Esophagus muscularis mucosa (tissue), 4 donors: ENCODE measurements around the gene DDAH1.

Experiments used
- EP300 ChIP-seq: sonication (generic); formaldehyde crosslinking; IDR thresholded peaks from one replicate; pipeline ENCODE4 v1.6.1; 2017; ENCODE audit warnings: antibody characterized with exemption
- POLR2AphosphoS5 ChIP-seq, 2 donors: sonication (generic); formaldehyde crosslinking; IDR thresholded peaks; one replicate each; pipeline ENCODE4 v1.6.1; 2017; ENCODE audit warnings: antibody characterized with exemption in 2 of 2
- TF ChIP-seq, protein P1 (sequence below), 3 experiments: fragments of 200-600 bp in 2 of 3; fragments of 450-650 bp in 1 of 3; sonication (generic) in 2 of 3; IDR thresholded peaks; one replicate each; pipeline ENCODE4 v1.5.1; 2017 to 2019; ENCODE audit warnings: antibody characterized with exemption in 3 of 3, mild to moderate bottlenecking in 2 of 3, moderate library complexity in 1 of 3

- TF ChIP-seq, protein P1, sequence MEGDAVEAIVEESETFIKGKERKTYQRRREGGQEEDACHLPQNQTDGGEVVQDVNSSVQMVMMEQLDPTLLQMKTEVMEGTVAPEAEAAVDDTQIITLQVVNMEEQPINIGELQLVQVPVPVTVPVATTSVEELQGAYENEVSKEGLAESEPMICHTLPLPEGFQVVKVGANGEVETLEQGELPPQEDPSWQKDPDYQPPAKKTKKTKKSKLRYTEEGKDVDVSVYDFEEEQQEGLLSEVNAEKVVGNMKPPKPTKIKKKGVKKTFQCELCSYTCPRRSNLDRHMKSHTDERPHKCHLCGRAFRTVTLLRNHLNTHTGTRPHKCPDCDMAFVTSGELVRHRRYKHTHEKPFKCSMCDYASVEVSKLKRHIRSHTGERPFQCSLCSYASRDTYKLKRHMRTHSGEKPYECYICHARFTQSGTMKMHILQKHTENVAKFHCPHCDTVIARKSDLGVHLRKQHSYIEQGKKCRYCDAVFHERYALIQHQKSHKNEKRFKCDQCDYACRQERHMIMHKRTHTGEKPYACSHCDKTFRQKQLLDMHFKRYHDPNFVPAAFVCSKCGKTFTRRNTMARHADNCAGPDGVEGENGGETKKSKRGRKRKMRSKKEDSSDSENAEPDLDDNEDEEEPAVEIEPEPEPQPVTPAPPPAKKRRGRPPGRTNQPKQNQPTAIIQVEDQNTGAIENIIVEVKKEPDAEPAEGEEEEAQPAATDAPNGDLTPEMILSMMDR (IDR thresholded peaks at IDR 0.05): no peak
- no peak for TF ChIP-seq EP300
- no peak for TF ChIP-seq POLR2AphosphoS5 (IDR thresholded peaks at IDR 0.05)
Measured at GRCh38 chr1:85289848-85290335, 175.1 kb downstream of the DDAH1 start.
